Calu3 (cell line): Measurements from ENCODE around the gene DLGAP1. TPM values are rescaled to one million over a fixed set of nuclear protein-coding genes. Genes with fewer than 3 reads are reported as not detected.

ENCODE experiments used
- BruUV-seq: library from RNA; stranded (reverse); fragments of 400-500 nt; replicated peaks from 2 replicates; lab custom pipeline; 2021; lab: Mats Ljungman, UMichigan
- CTCF ChIA-PET: fragments of 300-600 bp; sonication (Branson Sonifier 250); formaldehyde crosslinking; loops from one replicate; lab custom pipeline; 2022; ENCODE audit warnings: antibody characterized with exemption; lab: Charles Lee
- DNase-seq: peaks from one replicate; pipeline ENCODE4 v3.0.0; 2022
- H3K27ac Mint-ChIP-seq: one replicate; pipeline ENCODE4 v1.8.0; 2022; ENCODE audit warnings: mixed read lengths; ENCODE audit not compliant: unreplicated experiment
- H3K27me3 Mint-ChIP-seq: one replicate; pipeline ENCODE4 v1.8.0; 2022; ENCODE audit warnings: mixed read lengths; ENCODE audit not compliant: unreplicated experiment
- H3K36me3 Mint-ChIP-seq: one replicate; pipeline ENCODE4 v1.8.0; 2022; ENCODE audit warnings: mild to moderate bottlenecking, moderate library complexity, mixed read lengths; ENCODE audit not compliant: insufficient read depth, unreplicated experiment
- H3K4me1 Mint-ChIP-seq: one replicate; pipeline ENCODE4 v1.8.0; 2022; ENCODE audit warnings: mild to moderate bottlenecking, low read depth, mixed read lengths; ENCODE audit not compliant: unreplicated experiment
- H3K4me3 Mint-ChIP-seq: one replicate; pipeline ENCODE4 v1.8.0; 2022; ENCODE audit warnings: mild to moderate bottlenecking, low read depth, moderate library complexity, mixed read lengths; ENCODE audit not compliant: unreplicated experiment
- H3K9me3 Mint-ChIP-seq: one replicate; pipeline ENCODE4 v1.8.0; 2022; ENCODE audit warnings: low read depth, mixed read lengths; ENCODE audit not compliant: unreplicated experiment
- intact Hi-C: fragments of 100-400 bp; cut with micrococcal nuclease; formaldehyde crosslinking; loops from one replicate; pipeline ENCODE4 v1.10.0; 2022; ENCODE audit not compliant: unreplicated experiment
- total RNA-seq: library from RNA; stranded (reverse); gene quantifications from 2 replicates; pipeline ENCODE4 v1.2.3, GENCODE V29; 2022
- TF ChIP-seq, protein P1 (sequence below): fragments of 200-600 bp; IDR thresholded peaks from one replicate; pipeline ENCODE4 v1.8.0; 2022; ENCODE audit warnings: antibody characterized with exemption; ENCODE audit not compliant: unreplicated experiment

The DLGAP1 gene
- total RNA-seq, 1 experiment from 2014 or later: 9.0 TPM

DNA sequence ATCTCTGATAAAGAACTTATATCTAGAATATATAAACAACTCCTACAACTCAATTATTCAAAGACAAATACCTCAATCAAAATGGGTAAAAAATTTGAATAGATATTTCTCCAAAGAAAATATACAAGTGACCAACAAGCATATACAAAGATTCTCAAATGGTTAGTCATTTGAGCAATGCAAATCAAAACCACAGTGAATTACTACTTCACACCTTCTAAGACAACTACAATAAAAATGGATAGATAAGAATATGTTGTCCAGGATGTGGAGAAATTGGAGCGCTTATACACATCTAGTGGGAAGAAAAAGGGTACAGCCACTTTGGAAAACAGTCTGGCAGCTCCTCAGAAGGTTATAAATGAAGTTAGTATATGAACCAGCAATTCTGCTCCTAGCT is 672.2 kb downstream of the DLGAP1 start:
- Mint-ChIP-seq H3K36me3 (peaks cover 11% of the 10 kb centered on the region), H3K9me3 (peaks cover 12% of the 10 kb centered on the region), H3K27me3 (no peaks in the 10 kb centered on the region), H3K27ac (no peak overlapping the region), H3K4me1 (peaks cover 15% of the 10 kb centered on the region), H3K4me3 (no peak overlapping the region)
- no TSS peak for BruUV-seq
- intact Hi-C loops: no loop called here
- TF ChIP-seq, protein P1, sequence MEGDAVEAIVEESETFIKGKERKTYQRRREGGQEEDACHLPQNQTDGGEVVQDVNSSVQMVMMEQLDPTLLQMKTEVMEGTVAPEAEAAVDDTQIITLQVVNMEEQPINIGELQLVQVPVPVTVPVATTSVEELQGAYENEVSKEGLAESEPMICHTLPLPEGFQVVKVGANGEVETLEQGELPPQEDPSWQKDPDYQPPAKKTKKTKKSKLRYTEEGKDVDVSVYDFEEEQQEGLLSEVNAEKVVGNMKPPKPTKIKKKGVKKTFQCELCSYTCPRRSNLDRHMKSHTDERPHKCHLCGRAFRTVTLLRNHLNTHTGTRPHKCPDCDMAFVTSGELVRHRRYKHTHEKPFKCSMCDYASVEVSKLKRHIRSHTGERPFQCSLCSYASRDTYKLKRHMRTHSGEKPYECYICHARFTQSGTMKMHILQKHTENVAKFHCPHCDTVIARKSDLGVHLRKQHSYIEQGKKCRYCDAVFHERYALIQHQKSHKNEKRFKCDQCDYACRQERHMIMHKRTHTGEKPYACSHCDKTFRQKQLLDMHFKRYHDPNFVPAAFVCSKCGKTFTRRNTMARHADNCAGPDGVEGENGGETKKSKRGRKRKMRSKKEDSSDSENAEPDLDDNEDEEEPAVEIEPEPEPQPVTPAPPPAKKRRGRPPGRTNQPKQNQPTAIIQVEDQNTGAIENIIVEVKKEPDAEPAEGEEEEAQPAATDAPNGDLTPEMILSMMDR: no peak
- DNase-seq: no peak
- CTCF ChIA-PET: interaction anchor here (0.5 to 0.7 kb wide), 3 partner anchors 10 to 795 kb away, joined by 3 to 5 read pairs (median 3); no protein-coding TSS in a partner anchor

DNA sequence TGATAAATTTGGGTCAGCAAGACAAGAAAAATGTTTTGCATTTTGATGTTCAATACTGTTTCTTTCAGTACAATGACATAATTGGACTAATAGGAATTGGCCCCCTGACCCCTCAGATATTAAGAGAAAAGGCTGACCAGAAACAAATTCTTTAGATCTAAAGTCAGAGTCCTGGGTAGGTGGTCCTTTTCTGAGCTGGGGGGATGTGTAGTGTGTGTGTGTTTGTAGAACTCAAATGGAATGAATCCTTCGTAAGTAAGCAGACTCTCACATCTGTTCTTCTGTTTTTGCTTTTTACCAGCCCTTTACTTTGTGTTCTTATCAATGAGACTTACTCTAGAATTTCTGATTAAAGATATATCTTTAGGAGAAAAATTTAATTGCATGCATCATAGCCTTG is 677.4 kb downstream of the DLGAP1 start:
- Mint-ChIP-seq H3K27ac (no peak overlapping the region), H3K9me3 (peaks cover under 1% of the 10 kb centered on the region), H3K36me3 (no peaks in the 10 kb centered on the region), H3K4me1 (peaks cover 19% of the 10 kb centered on the region), H3K27me3 (no peaks in the 10 kb centered on the region), H3K4me3 (no peak overlapping the region)
- DNase-seq: no peak
- intact Hi-C loops: no loop called here
- CTCF ChIA-PET: no interaction called here
- TF ChIP-seq, protein P1: no peak
- no TSS peak for BruUV-seq

DNA sequence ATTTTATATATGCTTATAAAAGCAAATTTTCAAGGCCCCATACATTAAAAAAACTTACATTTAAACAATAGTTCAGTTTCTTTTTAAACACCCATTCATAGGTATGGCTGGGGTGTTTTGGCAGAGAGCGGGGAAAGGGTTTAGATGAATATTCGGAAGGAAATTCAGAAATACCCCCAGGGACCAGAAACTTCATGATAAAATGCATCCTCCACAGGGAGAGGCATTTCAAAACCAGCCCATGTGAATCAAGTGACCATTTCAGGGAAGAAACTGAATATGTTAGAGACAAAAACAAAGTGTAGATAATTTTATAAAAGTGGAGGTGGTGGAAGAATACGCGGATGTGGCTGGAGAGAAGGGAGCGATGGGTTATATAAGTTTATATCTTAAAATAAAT is 678.0 kb downstream of the DLGAP1 start:
- no peak for DNase-seq
- Mint-ChIP-seq H3K27ac (no peak overlapping the region), H3K4me3 (no peak overlapping the region), H3K9me3 (no peaks in the 10 kb centered on the region), H3K27me3 (no peaks in the 10 kb centered on the region), H3K4me1 (peaks cover 25% of the 10 kb centered on the region), H3K36me3 (no peaks in the 10 kb centered on the region)
- TF ChIP-seq, protein P1: no peak
- intact Hi-C loops: no loop called here
- BruUV-seq: no TSS peak
- CTCF ChIA-PET: no interaction called here

DNA sequence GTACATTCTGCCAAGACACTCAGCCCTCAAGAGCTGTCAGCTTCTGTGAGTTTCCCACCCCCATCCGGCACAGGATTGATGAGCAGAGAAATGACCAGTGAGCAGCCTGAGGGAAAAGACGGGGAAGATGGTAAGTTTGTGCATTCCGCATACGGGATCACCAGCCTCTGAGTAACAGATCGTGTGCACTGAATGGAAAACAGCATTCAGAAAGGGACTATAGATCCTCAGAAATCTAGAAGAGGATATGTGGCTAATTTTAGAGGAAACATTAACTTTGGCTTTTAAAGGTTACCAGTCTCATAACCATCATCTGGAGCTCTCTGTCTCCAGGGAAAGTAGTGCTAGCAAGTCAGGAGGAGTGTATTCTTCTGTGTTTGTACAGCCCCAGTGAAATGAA is 679.1 kb downstream of the DLGAP1 start:
- BruUV-seq: no TSS peak
- CTCF ChIA-PET: no interaction called here
- DNase-seq: no peak
- no peak overlapping the region for H3K4me3 Mint-ChIP-seq
- TF ChIP-seq, protein P1: no peak
- H3K4me1 Mint-ChIP-seq: peaks cover 30% of the 10 kb centered on the region
- intact Hi-C loops: no loop called here
- H3K27ac Mint-ChIP-seq: no peak overlapping the region
- H3K9me3 Mint-ChIP-seq: no peaks in the 10 kb centered on the region
- H3K36me3 Mint-ChIP-seq: peaks cover 5% of the 10 kb centered on the region
- no peaks in the 10 kb centered on the region for H3K27me3 Mint-ChIP-seq
